H1 (cell line): ENCODE results near the gene LAIR2. TPM values are rescaled to one million over a fixed set of nuclear protein-coding genes. Genes with fewer than 3 reads are reported as not detected.

Source experiments
- CBX5 ChIP-seq: fragments of 300-800, 300-1000 bp; sonication (generic); IDR thresholded peaks from 2 replicates; pipeline ENCODE4 v1.7.1; 2016; ENCODE audit warnings: antibody characterized with exemption, low read length, low read depth
- CTCF ChIP-seq, 3 experiments: IDR thresholded peaks; 1 replicate in 2 of 3; 2 replicates in 1 of 3; pipeline versions ENCODE4 v1.5.1 to v1.6.1; 2011; ENCODE audit warnings: low read length in 3 of 3, mild to moderate bottlenecking in 3 of 3, inconsistent platforms in 2 of 3, low read depth in 1 of 3, moderate library complexity in 1 of 3; ENCODE audit not compliant: insufficient read depth in 1 of 3; ENCODE audit errors: control extremely low read depth in 1 of 3
- NANOG ChIP-seq: IDR thresholded peaks from 2 replicates; pipeline ENCODE4 v1.6.1; 2011; ENCODE audit warnings: low read length, low read depth, mild to moderate bottlenecking, inconsistent platforms; ENCODE audit not compliant: insufficient read depth, poor library complexity, severe bottlenecking
- SIRT6 ChIP-seq: IDR thresholded peaks from one replicate; pipeline ENCODE4 v1.7.1; 2012; ENCODE audit warnings: low read length, inconsistent platforms
- TBP ChIP-seq: IDR thresholded peaks from 2 replicates; pipeline ENCODE4 v1.6.1; 2011; ENCODE audit warnings: low read depth, low read length, improper control_type of control experiment
- USF2 ChIP-seq: IDR thresholded peaks from 2 replicates; pipeline ENCODE4 v1.6.1; 2011; ENCODE audit warnings: low read length, improper control_type of control experiment
- polyA plus RNA-seq, 7 experiments: library from polyadenylated mRNA; depleted of rRNA in 3 of 7; stranded (reverse) in 5 of 7; unstranded in 2 of 7; fragments of >200 nt in 5 of 7; fragments of 200-250 nt in 2 of 7; gene quantifications; 1 replicate in 5 of 7; 2 replicates in 1 of 7; 4 replicates in 1 of 7; pipeline versions ENCODE4 v1.2.1 to v1.2.3, GENCODE V29; 2011 to 2013; ENCODE audit warnings: missing spikeins in 2 of 7, mixed read lengths in 2 of 7
- total RNA-seq: library from RNA; stranded (reverse); fragmentation: NEBNext Ultra II Directional; extraction: Animal tissue kit (Norgen Biotek cat#: 25700); gene quantifications from 2 replicates; pipeline ENCODE4 v1.2.1, GENCODE V29; 2021

Gene LAIR2
- total and polyA plus RNA-seq, 2 of the 8 experiments (the other 6 are each of a cell fraction or from before 2014, with no cell fraction given): not detected

- no peak for TF ChIP-seq USF2
- TF ChIP-seq CBX5: no peak
- TF ChIP-seq TBP: no peak
- no peak for TF ChIP-seq NANOG
- no peak for TF ChIP-seq SIRT6
- no peak for TF ChIP-seq CTCF (IDR thresholded peaks at IDR 0.05; ENCODE audit: control extremely low read depth in 1 of 3, insufficient read depth in 1 of 3, low read depth in 1 of 3, low read length in 3 of 3)
- TF ChIP-seq, all 59 proteins: peak for 0
These were observed 52.3 kb downstream of the LAIR2 start (continued) for GRCh38 chr19:54554896-54555295.
